Loucy (cell line): ENCODE data around the gene OOSP4A.

ENCODE experiments used
- H2AFZ ChIP-seq: fragments of 200-600 bp; sonication (generic); 2 replicates; pipeline ENCODE4 v1.6.0; 2016; ENCODE audit warnings: antibody characterized with exemption, mild to moderate bottlenecking, low read length, moderate library complexity
- H3F3A ChIP-seq: fragments of 200-600 bp; 2 replicates; pipeline ENCODE4 v1.6.0; 2016; ENCODE audit warnings: antibody characterized with exemption, low read depth, mild to moderate bottlenecking
- H3K27me3 ChIP-seq: fragments of 200-600 bp; sonication (generic); 2 replicates; pipeline ENCODE4 v1.6.1; 2014; ENCODE audit warnings: low read length, mild to moderate bottlenecking; ENCODE audit not compliant: insufficient read depth, poor library complexity, severe bottlenecking
- H3K36me3 ChIP-seq: fragments of 200-600 bp; sonication (generic); 2 replicates; pipeline ENCODE4 v1.6.1; 2016; ENCODE audit warnings: low read length; ENCODE audit not compliant: insufficient read depth
- H3K4me1 ChIP-seq: fragments of 200-600 bp; sonication (generic); 2 replicates; pipeline ENCODE4 v1.5.1; 2014; ENCODE audit warnings: low read length, mild to moderate bottlenecking; ENCODE audit not compliant: insufficient read depth, poor library complexity, severe bottlenecking
- H3K4me2 ChIP-seq: fragments of 200-600 bp; sonication (generic); 2 replicates; pipeline ENCODE4 v1.6.0; 2014; ENCODE audit warnings: antibody characterized with exemption, low read length, low read depth, mild to moderate bottlenecking; ENCODE audit not compliant: poor library complexity, severe bottlenecking
- H3K4me3 ChIP-seq: fragments of 200-600 bp; sonication (generic); 2 replicates; pipeline ENCODE4 v1.5.1; 2014; ENCODE audit warnings: low read length, mild to moderate bottlenecking, mixed read lengths; ENCODE audit not compliant: poor library complexity, severe bottlenecking
- H3K79me2 ChIP-seq: fragments of 200-600 bp; sonication (generic); 2 replicates; pipeline ENCODE4 v1.6.1; 2014; ENCODE audit warnings: low read length; ENCODE audit not compliant: insufficient read depth
- H3K9ac ChIP-seq: fragments of 200-600 bp; sonication (generic); 2 replicates; pipeline ENCODE4 v1.6.0; 2014; ENCODE audit warnings: mild to moderate bottlenecking, low read depth, low read length, moderate library complexity; ENCODE audit not compliant: poor library complexity, severe bottlenecking
- H3K9me2 ChIP-seq: fragments of 200-600 bp; sonication (generic); replicated peaks from 2 replicates; pipeline ENCODE4 v1.6.1; 2016; ENCODE audit warnings: low read depth, low read length, mixed read lengths
- H3K9me3 ChIP-seq: fragments of 200-600 bp; sonication (generic); 2 replicates; pipeline ENCODE4 v1.6.1; 2014; ENCODE audit warnings: mild to moderate bottlenecking, antibody characterized with exemption, low read length, low read depth; ENCODE audit not compliant: insufficient read depth
- H4K20me1 ChIP-seq: fragments of 200-600 bp; sonication (generic); 2 replicates; pipeline ENCODE4 v1.6.0; 2014; ENCODE audit warnings: antibody characterized with exemption, low read length, mild to moderate bottlenecking; ENCODE audit not compliant: insufficient read depth, poor library complexity, severe bottlenecking
- EZH2phosphoT487 ChIP-seq: fragments of 200-600 bp; IDR thresholded peaks from 2 replicates; pipeline ENCODE4 v1.6.1; 2018; ENCODE audit warnings: antibody characterized with exemption, mild to moderate bottlenecking, moderate library complexity, borderline replicate concordance
- TF ChIP-seq, protein P1 (sequence below): fragments of 200-600 bp; sonication (generic); conservative IDR thresholded peaks from 2 replicates; pipeline ENCODE4 v1.5.1; 2014; ENCODE audit warnings: mild to moderate bottlenecking, antibody characterized with exemption, low read length

OOSP4A gene

GRCh38 chr11:59954219-59954847 lies 9.5 kb upstream of the OOSP4A start:
- H3K9me2 ChIP-seq, result no peaks in the 10 kb centered on the region
- no peak for TF ChIP-seq EZH2phosphoT487
- TF ChIP-seq, protein P1, sequence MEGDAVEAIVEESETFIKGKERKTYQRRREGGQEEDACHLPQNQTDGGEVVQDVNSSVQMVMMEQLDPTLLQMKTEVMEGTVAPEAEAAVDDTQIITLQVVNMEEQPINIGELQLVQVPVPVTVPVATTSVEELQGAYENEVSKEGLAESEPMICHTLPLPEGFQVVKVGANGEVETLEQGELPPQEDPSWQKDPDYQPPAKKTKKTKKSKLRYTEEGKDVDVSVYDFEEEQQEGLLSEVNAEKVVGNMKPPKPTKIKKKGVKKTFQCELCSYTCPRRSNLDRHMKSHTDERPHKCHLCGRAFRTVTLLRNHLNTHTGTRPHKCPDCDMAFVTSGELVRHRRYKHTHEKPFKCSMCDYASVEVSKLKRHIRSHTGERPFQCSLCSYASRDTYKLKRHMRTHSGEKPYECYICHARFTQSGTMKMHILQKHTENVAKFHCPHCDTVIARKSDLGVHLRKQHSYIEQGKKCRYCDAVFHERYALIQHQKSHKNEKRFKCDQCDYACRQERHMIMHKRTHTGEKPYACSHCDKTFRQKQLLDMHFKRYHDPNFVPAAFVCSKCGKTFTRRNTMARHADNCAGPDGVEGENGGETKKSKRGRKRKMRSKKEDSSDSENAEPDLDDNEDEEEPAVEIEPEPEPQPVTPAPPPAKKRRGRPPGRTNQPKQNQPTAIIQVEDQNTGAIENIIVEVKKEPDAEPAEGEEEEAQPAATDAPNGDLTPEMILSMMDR, result no peak
- no peaks in the 10 kb centered on the region for H3K79me2 ChIP-seq
- no peak overlapping the region for H3K4me3 ChIP-seq
- H2AFZ ChIP-seq, result no peak overlapping the region
- no peaks in the 10 kb centered on the region for H3K27me3 ChIP-seq
- H3K4me2 ChIP-seq, result no peak overlapping the region
- no peaks in the 10 kb centered on the region for H3K9me3 ChIP-seq
- no peaks in the 10 kb centered on the region for H3K36me3 ChIP-seq
- H3F3A ChIP-seq, result no peaks in the 10 kb centered on the region
- H4K20me1 ChIP-seq, result no peaks in the 10 kb centered on the region
- H3K9ac ChIP-seq, result no peak overlapping the region
- no peaks in the 10 kb centered on the region for H3K4me1 ChIP-seq

DNA sequence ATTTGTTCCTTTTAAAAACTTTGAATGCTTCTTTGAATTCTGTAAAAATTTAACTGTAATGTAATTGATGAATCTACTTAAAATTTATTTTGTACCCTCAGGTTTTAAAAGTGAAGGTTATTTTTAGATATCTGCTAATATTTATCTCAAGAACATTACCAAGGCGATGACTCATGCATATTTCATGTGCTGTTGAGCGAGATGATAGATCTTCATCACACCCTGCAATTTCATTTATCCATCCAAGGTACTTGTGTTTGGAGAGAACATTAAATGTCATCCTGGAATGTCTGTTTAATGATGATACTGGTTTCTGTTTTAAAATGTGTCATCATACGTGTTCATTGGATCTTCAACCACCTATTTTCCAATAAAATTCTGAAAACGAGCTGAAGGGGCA lies 6.7 kb upstream of the OOSP4A start:
- Histone ChIP-seq H3K9me3 (no peaks in the 10 kb centered on the region), H4K20me1 (no peaks in the 10 kb centered on the region), H3K4me2 (no peak overlapping the region), H3F3A (no peaks in the 10 kb centered on the region), H2AFZ (no peak overlapping the region), H3K36me3 (no peaks in the 10 kb centered on the region), H3K4me1 (peaks cover 8% of the 10 kb centered on the region), H3K79me2 (no peaks in the 10 kb centered on the region), H3K4me3 (no peak overlapping the region), H3K9me2 (no peaks in the 10 kb centered on the region), H3K27me3 (no peaks in the 10 kb centered on the region), H3K9ac (no peak overlapping the region)
- TF ChIP-seq, protein P1, result no peak
- no peak for TF ChIP-seq EZH2phosphoT487

DNA sequence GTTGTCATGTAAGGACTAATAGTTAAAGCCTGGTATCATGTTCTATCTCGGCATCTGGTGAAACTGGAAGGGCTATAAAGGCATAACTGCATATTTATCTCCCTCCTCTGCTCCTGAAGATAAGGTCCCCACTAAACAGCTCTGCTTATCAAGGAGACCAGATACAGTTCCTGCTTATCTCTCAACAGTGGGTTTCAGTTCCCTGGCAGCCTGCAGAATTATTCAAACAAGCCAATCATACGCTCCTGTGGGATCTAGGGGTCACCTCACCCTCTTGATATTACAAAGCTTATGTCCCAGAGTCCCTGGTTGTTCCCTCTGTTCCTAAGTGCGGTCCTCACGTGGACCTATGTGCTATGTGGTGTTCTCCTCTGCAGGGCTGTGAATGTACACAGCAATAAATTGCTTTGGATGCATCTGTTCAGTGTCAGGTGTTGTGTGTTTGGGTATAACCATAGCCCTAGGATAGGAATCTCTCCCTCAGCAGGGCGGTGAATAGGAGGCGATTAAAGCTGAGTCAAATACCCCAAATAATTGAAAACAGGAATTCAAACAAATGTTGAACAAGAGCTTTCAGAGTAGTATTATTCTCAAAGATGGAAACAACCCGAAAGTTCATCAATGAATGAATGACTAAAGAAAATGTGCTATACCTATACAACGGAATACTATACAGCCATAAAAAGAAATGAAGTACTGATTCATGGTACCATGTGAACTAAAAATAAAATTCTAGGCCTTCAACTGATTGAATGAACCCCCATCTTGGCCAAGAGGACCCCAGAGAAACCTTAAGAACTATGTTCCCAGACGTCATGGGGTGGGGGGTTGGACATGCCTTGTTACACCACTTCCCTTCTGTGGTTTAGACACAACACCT lies 3.1 kb upstream of the OOSP4A start:
- TF ChIP-seq, protein P1, result no peak
- TF ChIP-seq EZH2phosphoT487, result no peak
- Histone ChIP-seq H3K9me2 (no peaks in the 10 kb centered on the region), H2AFZ (no peak overlapping the region), H3K4me1 (peaks cover 12% of the 10 kb centered on the region), H3K4me3 (no peak overlapping the region), H3K27me3 (no peaks in the 10 kb centered on the region), H3F3A (no peaks in the 10 kb centered on the region), H3K79me2 (no peaks in the 10 kb centered on the region), H4K20me1 (no peaks in the 10 kb centered on the region), H3K9ac (no peak overlapping the region), H3K9me3 (no peaks in the 10 kb centered on the region), H3K4me2 (no peak overlapping the region), H3K36me3 (no peaks in the 10 kb centered on the region)
